Pancreas (tissue), 10 donors: ENCODE results near the gene PLCB1. TPM values are rescaled to one million over a fixed set of nuclear protein-coding genes. Genes with fewer than 3 reads are reported as not detected.
"Not testable (repeated sequence)": the region's sequence is repeated elsewhere in the genome, so short reads cannot be mapped to it uniquely, and the experiment has no call there.

ENCODE experiments used
- ATAC-seq, 4 donors: fragments of 200-7000 bp; cut with Tn5 transposase; one replicate each; pipeline versions ENCODE4 v1.8.0 to v1.9.1; 2020; ENCODE audit warnings: mild to moderate bottlenecking in 4 of 4, moderate library complexity in 4 of 4
- DNase-seq, 6 donors: peaks; one replicate each; pipeline ENCODE4 v3.0.0-alpha.2; 2020
- FAIRE-seq: peaks from 2 replicates; lab custom pipeline; 2012; peaks lifted over from hg19 to GRCh38; lab: Jason Lieb, UNC
- H3K27ac ChIP-seq, 4 donors: fragments of 200-600 bp; sonication (generic); 1 replicate in 3 of 4; 2 replicates in 1 of 4; pipeline versions ENCODE4 v1.5.0 to v1.8.0; 2020
- H3K27me3 ChIP-seq, 4 donors: fragments of 200-600 bp; one replicate each; pipeline ENCODE4 v1.8.0; 2021
- H3K36me3 ChIP-seq, 3 donors: fragments of 200-600 bp; sonication (generic) in 1 of 3; one replicate each; pipeline versions ENCODE4 v1.5.0 to v1.8.0; 2020 to 2021
- H3K4me1 ChIP-seq, 3 donors: fragments of 200-600 bp; one replicate each; pipeline ENCODE4 v1.8.0; 2021
- H3K4me3 ChIP-seq, 4 donors: fragments of 200-600 bp; sonication (generic) in 2 of 4; one replicate each; pipeline versions ENCODE4 v1.5.0 to v1.8.0; 2020 to 2021
- H3K9me3 ChIP-seq, 4 donors: fragments of 200-600 bp; one replicate each; pipeline ENCODE4 v1.8.0; 2021
- WGBS, 2 donors: extraction: QIAGEN DNeasy Blood & Tissue Kit; methylation state at CpG; one replicate each; pipeline ENCODE4 v1.1.7; 2013; 5-methylcytosine and 5-hydroxymethylcytosine counted together
- intact Hi-C, 3 donors: fragments of 100-400 bp; cut with DNase I; formaldehyde crosslinking; loops; one replicate each; pipeline versions ENCODE4 v1.11.1 to v1.14.2; 2022
- polyA plus RNA-seq, 2 donors: library from polyadenylated mRNA; stranded (reverse); fragments of 200-250 nt; gene quantifications; one replicate each; pipeline ENCODE4 v1.2.3, GENCODE V29; 2013
- total RNA-seq, 6 donors: library from RNA; stranded (reverse); fragmentation: NEBNext Ultra II Directional in 4 of 6; extraction: Animal tissue kit (Norgen Biotek cat#: 25700) in 4 of 6; gene quantifications; one replicate each; pipeline versions ENCODE4 v1.2.1 to v1.2.4, GENCODE V29; 2021 to 2023
- TF ChIP-seq, protein P1 (sequence below), 4 donors: fragments of 200-600 bp; sonication (generic) in 3 of 4; IDR thresholded peaks; one replicate each; pipeline versions ENCODE4 v1.5.0 to v1.8.0; 2021; ENCODE audit warnings: antibody characterized with exemption in 4 of 4
- donor health status: healthy with polysubstance abuse.
- donor health status: DM: no; HTN: no; CAD: no; lungs with moderate emphysema.
- donor health status: DM: no; HTN: no; CAD: no.
- donor health status: control.
- donor health status: control.
- donor health status: Bipolar disorder and iron deficiency.
- donor health status: DM: yes; HTN: yes; CAD: no.
- donor health status: DM: no; HTN: no; CAD: no.
- donor health status: DM: no; HTN: no; CAD: no.
- donor health status: DM: yes; HTN: yes; CAD: no.

PLCB1 gene
- total and polyA plus RNA-seq, 8 donors = 4.5 to 18.7 (median 13.7) TPM

DNA sequence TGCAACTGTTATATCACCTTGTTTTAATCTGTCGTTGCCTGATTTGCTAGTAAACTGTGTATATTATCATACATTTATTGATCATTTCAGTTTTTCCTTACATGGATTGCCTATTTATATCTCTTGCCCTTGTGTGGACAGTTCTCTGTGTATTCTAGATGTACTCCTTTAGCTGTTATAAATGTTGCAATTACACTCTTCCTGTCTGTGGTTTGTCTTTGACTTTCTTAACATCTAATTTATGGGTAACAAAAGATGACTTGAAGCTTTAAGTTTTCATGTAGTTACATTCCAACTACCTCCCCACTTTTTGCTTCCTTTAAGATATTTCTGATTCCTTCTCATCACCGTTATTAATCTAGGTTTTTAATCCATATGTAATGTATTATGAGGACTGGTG lies 22.6 kb downstream of the PLCB1 start:
- H3K36me3 ChIP-seq = no peaks in the 10 kb centered on the region
- DNase-seq (no peak), FAIRE-seq (no peak), ATAC-seq (no peak)
- H3K9me3 ChIP-seq = no peaks in the 10 kb centered on the region
- H3K27me3 ChIP-seq = no peaks in the 10 kb centered on the region
- H3K27ac ChIP-seq = peak overlapping the region in 1 of 4 donors; percentile 24
- H3K4me3 ChIP-seq = no peak overlapping the region
- WGBS, 2 donors = 82 to 91% methylated on average over 2 of the region's 2 CpGs
- intact Hi-C loops = no loop called here
- TF ChIP-seq, protein P1, sequence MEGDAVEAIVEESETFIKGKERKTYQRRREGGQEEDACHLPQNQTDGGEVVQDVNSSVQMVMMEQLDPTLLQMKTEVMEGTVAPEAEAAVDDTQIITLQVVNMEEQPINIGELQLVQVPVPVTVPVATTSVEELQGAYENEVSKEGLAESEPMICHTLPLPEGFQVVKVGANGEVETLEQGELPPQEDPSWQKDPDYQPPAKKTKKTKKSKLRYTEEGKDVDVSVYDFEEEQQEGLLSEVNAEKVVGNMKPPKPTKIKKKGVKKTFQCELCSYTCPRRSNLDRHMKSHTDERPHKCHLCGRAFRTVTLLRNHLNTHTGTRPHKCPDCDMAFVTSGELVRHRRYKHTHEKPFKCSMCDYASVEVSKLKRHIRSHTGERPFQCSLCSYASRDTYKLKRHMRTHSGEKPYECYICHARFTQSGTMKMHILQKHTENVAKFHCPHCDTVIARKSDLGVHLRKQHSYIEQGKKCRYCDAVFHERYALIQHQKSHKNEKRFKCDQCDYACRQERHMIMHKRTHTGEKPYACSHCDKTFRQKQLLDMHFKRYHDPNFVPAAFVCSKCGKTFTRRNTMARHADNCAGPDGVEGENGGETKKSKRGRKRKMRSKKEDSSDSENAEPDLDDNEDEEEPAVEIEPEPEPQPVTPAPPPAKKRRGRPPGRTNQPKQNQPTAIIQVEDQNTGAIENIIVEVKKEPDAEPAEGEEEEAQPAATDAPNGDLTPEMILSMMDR (IDR thresholded peaks at IDR 0.05) = no peak
- peaks cover 8 to 31% (median 20%) of the 10 kb centered on the region in 3 donors for H3K4me1 ChIP-seq

DNA sequence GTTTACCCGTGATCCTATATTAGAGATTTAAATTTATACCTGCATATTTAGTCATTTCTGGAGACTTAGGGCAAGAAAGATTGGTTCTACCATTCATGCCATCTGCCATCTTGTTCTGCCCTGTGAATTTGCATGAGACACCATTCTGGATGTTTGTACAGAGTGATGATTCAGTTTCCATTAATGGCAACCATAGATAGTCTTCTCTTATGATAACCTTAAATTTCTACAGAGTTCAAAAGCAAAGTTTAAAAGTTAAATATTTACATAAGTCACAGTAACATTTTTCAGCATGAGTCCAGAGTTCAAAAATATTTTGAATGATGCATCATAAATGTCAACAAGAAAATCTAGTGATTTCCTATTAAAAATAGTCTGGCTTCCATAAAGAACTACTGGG lies 23.2 kb downstream of the PLCB1 start:
- peaks cover 8 to 31% (median 20%) of the 10 kb centered on the region in 3 donors for H3K4me1 ChIP-seq
- intact Hi-C loops = no loop called here
- no peaks in the 10 kb centered on the region for H3K9me3 ChIP-seq
- no peaks in the 10 kb centered on the region for H3K36me3 ChIP-seq
- H3K27me3 ChIP-seq = no peaks in the 10 kb centered on the region
- no peak overlapping the region for H3K4me3 ChIP-seq
- TF ChIP-seq, protein P1 (IDR thresholded peaks at IDR 0.05) = no peak
- DNase-seq = no peak
- peak; percentile 43 to 60 (median 56) for ATAC-seq
- WGBS, 2 donors = 96 to 100% methylated on average over 1 of the region's 1 CpG
- no peak for FAIRE-seq
- peak overlapping the region in 2 of 4 donors; percentile 9 to 24 for H3K27ac ChIP-seq

DNA sequence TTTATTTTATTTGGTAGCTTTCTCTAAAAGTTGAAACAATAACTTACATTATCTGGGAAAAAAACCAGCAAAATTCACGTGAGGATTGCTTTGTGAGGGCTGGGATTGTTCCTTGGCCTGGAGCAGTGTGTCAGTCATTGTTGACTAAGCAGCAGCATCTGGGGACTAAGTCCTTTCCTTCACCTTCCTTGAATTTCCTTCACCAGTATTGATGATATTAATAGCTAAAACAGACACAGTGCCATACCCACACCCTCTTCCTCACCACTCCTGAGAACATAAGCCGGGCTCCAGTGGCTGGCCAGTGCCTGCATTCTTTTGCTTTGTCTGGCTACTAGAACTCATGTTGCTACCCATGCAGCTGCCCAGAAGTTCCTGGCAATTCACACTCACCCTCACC lies 23.7 kb downstream of the PLCB1 start:
- DNase-seq (no peak), FAIRE-seq (no peak), ATAC-seq (peak; percentile 36 to 61 (median 56))
- intact Hi-C loops = no loop called here
- Histone ChIP-seq H3K36me3 (no peaks in the 10 kb centered on the region), H3K27me3 (no peaks in the 10 kb centered on the region), H3K9me3 (no peaks in the 10 kb centered on the region), H3K27ac (peak overlapping the region in 2 of 4 donors; percentile 16 to 20), H3K4me1 (peaks cover 8 to 31% (median 20%) of the 10 kb centered on the region in 3 donors), H3K4me3 (no peak overlapping the region)
- TF ChIP-seq, protein P1 (IDR thresholded peaks at IDR 0.05) = no peak
- WGBS, 2 donors = 53 to 57% methylated on average over 2 of the region's 2 CpGs

DNA sequence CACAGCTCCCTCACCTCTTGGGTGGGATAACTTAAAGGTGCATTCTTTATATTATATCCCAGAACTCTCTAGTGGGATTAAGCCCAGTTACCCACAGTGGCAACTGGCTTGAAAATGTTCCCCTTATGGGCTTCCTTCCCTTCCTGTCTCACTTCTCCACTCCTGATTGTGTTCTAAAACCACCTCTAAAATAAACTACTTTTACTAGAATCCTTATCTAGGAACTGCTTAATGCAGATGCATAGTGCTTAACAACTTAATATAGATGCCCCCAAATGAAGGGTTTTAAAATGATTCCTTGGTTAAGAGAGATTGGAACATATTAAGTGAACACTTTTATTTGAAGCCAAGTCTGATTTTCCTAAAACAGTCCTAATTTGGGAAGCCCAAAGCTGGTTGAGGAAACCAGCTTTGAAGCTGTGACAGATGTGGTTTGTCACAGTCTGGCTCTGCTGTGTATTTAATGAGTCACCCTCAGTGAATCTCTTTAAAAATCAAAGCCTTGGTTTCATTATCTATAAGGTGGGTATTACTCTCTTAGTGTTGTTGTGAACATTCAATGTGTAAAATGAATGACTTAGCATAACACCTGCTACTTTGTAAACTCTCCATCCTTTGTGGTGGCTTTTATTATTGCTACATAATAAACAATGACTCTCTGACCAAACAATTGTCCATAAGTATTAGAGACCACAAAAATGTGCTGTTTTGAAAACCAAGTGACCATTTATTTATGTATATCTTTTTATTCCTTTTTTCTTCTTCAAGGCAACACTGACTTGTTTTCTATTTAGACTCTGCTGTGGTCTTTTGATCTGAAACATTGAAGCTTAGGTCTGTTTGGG lies 24.4 kb downstream of the PLCB1 start:
- intact Hi-C loops = no loop called here
- Histone ChIP-seq H3K4me1 (peaks cover 8 to 36% (median 25%) of the 10 kb centered on the region in 3 donors), H3K9me3 (no peaks in the 10 kb centered on the region), H3K27me3 (no peaks in the 10 kb centered on the region), H3K27ac (peak overlapping the region in 2 of 4 donors; percentile 16 to 20), H3K36me3 (no peaks in the 10 kb centered on the region), H3K4me3 (no peak overlapping the region)
- TF ChIP-seq, protein P1 (IDR thresholded peaks at IDR 0.05) = no peak
- no peak for DNase-seq
- no peak for FAIRE-seq
- ATAC-seq = peak in 3 of 4 donors; percentile 44 to 75 (median 60)

DNA sequence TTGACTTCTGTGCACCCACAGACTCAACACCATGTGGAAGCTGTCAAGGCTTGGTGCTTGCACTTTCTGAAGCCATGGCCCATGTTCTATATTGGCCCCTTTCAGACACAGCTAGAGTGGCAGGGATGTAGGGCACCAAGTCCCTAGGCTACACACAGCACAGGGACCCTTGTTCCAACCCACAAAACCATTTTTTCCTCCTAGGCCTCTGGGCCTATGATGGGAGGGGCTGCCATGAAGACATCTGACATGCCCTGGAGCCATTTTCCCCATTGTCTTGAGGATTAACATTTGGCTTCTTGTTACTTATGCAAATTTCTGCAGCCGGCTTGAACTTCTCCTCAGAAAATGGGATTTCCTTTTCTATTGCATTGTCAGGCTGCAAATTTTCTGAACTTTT lies 27.2 kb downstream of the PLCB1 start:
- H3K27me3 ChIP-seq, FAIRE-seq, H3K9me3 ChIP-seq, H3K27ac ChIP-seq, DNase-seq, H3K4me3 ChIP-seq, intact Hi-C loops, H3K36me3 ChIP-seq, ATAC-seq: not testable (repeated sequence)
- 83 to 97% methylated on average over 1 of the region's 1 CpG for WGBS, 2 donors
- H3K4me1 ChIP-seq = peaks cover 12 to 28% (median 27%) of the 10 kb centered on the region in 3 donors
